T-helper 2 cell treated with Interferon-gamma antibody and Interleukin-4, amounts not matched to agents 5 μg/mL and 100 μg/mL, for 36 hours (primary cell): Measurements from ENCODE around the gene DEFB113.

Experiments used
- DNase-seq: peaks from one replicate; pipeline ENCODE4 v3.0.0; 2021; ENCODE audit warnings: low spot score
- H3K27ac Mint-ChIP-seq: one replicate; pipeline ENCODE4 v1.8.0; 2021; ENCODE audit warnings: mild to moderate bottlenecking, mixed read lengths
- H3K27me3 Mint-ChIP-seq: one replicate; pipeline ENCODE4 v1.8.0; 2021; ENCODE audit warnings: low read depth, mixed read lengths
- H3K36me3 Mint-ChIP-seq: one replicate; pipeline ENCODE4 v1.8.0; 2021; ENCODE audit warnings: low read depth, mixed read lengths
- H3K4me1 Mint-ChIP-seq: one replicate; pipeline ENCODE4 v1.8.0; 2021; ENCODE audit warnings: low read depth, mixed read lengths
- H3K4me3 Mint-ChIP-seq: one replicate; pipeline ENCODE4 v1.8.0; 2022; ENCODE audit warnings: mild to moderate bottlenecking, moderate library complexity, mixed read lengths
- H3K9me3 Mint-ChIP-seq: one replicate; pipeline ENCODE4 v1.8.0; 2021; ENCODE audit warnings: mixed read lengths

The DEFB113 gene, protein sequence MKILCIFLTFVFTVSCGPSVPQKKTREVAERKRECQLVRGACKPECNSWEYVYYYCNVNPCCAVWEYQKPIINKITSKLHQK

DNA sequence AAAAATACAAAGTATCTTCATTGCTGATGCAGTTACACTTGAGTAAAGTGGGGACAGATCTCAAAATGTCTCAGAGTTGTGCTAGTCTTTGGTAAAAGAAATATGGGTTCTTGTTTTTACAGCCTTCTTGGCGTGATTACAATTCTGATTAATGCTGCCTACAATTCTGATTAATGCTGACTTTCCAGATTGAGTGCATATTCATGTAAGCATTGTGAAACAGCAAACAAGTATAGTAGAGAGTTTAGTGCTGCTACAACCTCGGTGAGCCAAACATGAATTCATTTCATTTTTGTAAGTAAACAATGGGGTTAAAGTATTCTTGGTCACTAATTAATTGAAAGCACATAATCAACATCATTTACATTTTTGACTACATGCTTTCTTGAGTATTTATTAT lies at the start of gene DEFB113:
Gene DEFB113 (minus strand): TSS at position 21 of the 400 bp plus-strand sequence. CDS start 0 bp downstream, at position 21.
- H3K27me3 Mint-ChIP-seq = no peaks in the 10 kb centered on the region
- no peaks in the 10 kb centered on the region for H3K4me1 Mint-ChIP-seq
- DNase-seq = no peak
- no peaks in the 10 kb centered on the region for H3K9me3 Mint-ChIP-seq
- H3K36me3 Mint-ChIP-seq = no peaks in the 10 kb centered on the region
- H3K27ac Mint-ChIP-seq = no peak within 1 kb of the TSS
- no peak within 1 kb of the TSS for H3K4me3 Mint-ChIP-seq

DNA sequence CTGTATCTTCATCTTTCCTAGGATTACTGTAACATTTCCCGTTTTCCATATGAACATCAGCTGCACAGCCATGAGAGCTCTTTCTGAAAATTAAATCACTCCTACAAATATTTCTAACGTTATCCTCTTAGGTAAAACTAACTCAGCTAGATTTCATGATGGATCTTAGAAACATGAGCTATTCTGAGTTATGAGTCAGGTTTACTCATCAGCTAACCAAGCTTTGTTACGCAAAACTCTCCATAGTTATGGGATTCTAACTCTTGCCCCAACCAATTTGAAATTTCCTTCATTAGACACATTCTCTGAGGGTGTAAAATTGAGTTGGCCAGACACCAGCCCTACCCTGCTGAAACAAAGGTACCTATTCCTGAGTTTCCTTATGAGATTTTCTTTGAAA lies 38.4 kb upstream of the DEFB113 start:
- no peak for DNase-seq
- no peaks in the 10 kb centered on the region for H3K27me3 Mint-ChIP-seq
- H3K4me1 Mint-ChIP-seq = no peaks in the 10 kb centered on the region

DNA sequence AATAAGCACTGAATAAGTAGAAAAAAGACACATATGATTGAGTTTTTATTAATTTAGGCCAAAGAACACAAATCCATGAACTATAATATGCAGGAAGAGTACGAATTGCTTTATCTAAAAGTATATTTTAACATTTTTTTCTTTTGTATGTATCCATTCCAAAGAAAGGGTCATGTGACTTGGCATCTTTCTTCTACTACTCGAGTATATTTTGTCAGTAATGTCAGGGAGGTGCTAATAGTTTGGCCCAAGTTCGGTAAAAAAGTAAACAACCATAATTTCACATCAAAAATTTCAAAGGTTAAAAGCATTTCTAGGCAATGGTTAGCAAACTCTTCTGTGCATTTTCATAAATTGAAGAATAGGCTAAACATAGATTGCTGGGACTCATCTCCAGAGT lies 33.7 kb upstream of the DEFB113 start:
- Mint-ChIP-seq H3K4me3 (no peak overlapping the region), H3K36me3 (no peaks in the 10 kb centered on the region), H3K27me3 (no peaks in the 10 kb centered on the region), H3K4me1 (no peaks in the 10 kb centered on the region), H3K9me3 (no peaks in the 10 kb centered on the region), H3K27ac (no peak overlapping the region)
- DNase-seq = no peak

More for the DNA sequence above, 38.4 kb upstream of the DEFB113 start:
- H3K36me3 Mint-ChIP-seq = no peaks in the 10 kb centered on the region
- no peaks in the 10 kb centered on the region for H3K9me3 Mint-ChIP-seq
- H3K27ac Mint-ChIP-seq = no peak overlapping the region
- H3K4me3 Mint-ChIP-seq = no peak overlapping the region

DNA sequence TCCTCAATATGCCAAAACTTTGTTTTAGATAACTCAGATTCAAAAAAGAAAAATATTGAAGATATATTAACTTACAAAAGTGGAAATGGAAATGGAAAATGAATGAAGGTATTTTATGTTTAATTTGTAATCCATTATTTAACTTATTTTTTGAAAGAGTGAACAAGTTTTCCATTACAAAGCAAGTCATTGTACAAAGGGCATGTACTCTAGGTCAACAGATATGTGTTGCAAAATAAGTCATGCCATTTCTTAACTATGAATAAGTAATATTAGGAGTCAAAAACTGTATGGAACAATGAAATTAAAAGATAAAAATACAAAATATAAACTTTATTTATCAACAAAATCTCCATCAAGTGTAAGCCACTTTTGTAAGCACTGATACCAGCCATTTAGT lies 25.9 kb upstream of the DEFB113 start:
- Mint-ChIP-seq H3K4me1 (no peaks in the 10 kb centered on the region), H3K4me3 (no peak overlapping the region), H3K9me3 (no peaks in the 10 kb centered on the region), H3K27ac (no peak overlapping the region), H3K36me3 (no peaks in the 10 kb centered on the region), H3K27me3 (no peaks in the 10 kb centered on the region)
- no peak for DNase-seq

DNA sequence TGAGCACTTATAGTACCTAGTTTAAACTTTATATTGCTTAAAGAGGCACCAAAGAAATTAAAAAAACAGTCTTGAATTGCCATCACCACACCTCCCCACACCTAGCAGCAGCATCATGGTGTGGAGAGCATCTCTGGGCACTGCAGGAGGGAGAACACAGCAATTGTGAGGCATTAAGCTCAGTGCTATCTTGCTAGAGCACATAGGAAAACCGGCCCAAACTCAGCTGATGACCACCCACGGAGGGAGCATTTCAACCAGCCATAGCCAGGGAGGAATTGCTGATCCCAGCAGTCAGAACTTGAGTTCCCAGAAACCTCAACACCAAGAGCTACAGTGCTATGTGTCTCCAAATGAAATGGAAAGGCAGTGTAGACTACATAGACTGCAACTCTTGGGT lies 19.5 kb upstream of the DEFB113 start:
- Mint-ChIP-seq H3K9me3 (no peaks in the 10 kb centered on the region), H3K27ac (no peak overlapping the region), H3K36me3 (no peaks in the 10 kb centered on the region), H3K4me3 (no peak overlapping the region), H3K27me3 (no peaks in the 10 kb centered on the region), H3K4me1 (no peaks in the 10 kb centered on the region)
- no peak for DNase-seq

DNA sequence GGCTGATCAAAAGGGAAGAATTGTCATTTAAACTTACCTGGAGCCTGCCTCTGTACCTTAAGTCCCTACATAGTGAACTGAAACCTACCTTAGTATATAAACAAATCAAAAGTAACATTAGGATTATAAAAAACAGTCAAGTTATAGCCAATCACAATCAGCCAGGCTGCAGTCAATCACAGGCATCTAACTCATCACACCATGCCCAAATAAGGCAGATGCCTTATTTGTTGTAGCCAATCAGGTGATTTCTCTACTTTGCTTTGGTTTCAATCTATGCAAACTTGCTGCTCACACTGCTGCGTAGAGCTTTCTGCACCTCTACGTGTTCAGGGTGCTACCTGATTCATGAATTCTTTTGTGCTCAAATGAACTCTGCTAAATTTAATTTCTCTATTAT lies 18.3 kb upstream of the DEFB113 start:
- H3K4me3 Mint-ChIP-seq = no peak overlapping the region
- H3K27me3 Mint-ChIP-seq = no peaks in the 10 kb centered on the region
- no peak overlapping the region for H3K27ac Mint-ChIP-seq
- no peaks in the 10 kb centered on the region for H3K36me3 Mint-ChIP-seq
- H3K9me3 Mint-ChIP-seq = no peaks in the 10 kb centered on the region
- H3K4me1 Mint-ChIP-seq = no peaks in the 10 kb centered on the region
- DNase-seq = no peak

DNA sequence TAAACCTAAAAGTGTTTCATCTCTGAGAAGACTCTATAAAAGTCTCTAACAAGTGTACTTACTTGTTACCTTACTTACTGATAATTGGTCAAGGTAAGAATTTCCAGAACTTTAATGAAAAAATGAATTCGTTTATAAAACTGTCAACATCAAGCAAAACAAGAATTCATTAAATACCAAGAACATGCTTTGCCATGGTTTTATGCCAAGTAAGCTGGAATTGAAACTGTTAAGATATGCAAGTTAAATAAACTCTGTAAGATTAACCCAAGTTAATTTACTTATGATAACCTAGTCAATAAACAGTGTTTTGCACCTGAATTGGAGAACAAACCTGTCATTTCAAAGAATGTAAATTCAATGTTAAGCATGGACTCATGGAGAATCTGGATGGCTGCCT lies 17.1 kb upstream of the DEFB113 start:
- no peaks in the 10 kb centered on the region for H3K36me3 Mint-ChIP-seq
- DNase-seq = no peak
- H3K4me1 Mint-ChIP-seq = no peaks in the 10 kb centered on the region
- no peak overlapping the region for H3K27ac Mint-ChIP-seq
- H3K9me3 Mint-ChIP-seq = no peaks in the 10 kb centered on the region
- H3K4me3 Mint-ChIP-seq = no peak overlapping the region
- H3K27me3 Mint-ChIP-seq = no peaks in the 10 kb centered on the region

DNA sequence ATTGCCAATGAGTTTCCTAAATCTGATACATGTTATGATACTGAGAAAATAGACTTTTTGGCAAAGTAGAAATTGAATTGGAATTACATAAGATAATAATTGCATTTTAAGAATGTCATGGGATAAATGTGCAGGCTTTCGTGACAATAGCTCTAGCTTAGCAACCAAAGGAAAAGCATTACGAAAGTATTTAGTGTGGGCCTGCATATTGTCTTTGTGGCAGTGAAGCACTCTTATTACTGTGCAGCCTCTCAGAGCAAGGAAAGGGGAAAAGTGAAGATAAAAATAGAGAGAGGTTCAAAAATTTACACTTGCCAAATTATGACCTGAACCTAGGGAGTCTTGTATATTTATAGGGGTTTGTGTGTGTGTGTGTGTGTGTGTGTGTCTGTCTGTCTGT lies 12.6 kb upstream of the DEFB113 start:
- no peak overlapping the region for H3K4me3 Mint-ChIP-seq
- no peak for DNase-seq
- H3K9me3 Mint-ChIP-seq = no peaks in the 10 kb centered on the region
- peaks cover 16% of the 10 kb centered on the region for H3K4me1 Mint-ChIP-seq
- no peaks in the 10 kb centered on the region for H3K27me3 Mint-ChIP-seq
- H3K36me3 Mint-ChIP-seq = no peaks in the 10 kb centered on the region
- no peak overlapping the region for H3K27ac Mint-ChIP-seq

DNA sequence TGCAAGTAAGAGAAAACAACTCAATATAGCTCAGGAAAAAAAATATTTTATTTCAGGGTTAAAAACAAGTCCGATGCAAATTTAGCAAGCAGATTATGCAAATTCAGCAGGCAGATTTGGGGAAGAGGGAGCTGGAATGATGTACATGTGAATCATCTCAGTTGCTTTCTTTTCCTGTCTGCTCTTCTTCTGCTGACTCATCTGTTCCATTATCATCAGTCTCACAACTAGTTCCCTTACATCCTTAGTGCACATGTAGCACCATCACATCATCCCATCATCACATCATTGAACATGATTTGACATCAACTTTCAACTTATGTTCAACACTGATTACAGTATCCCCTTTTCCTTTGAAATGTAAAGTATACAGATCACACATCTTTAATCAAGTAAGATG lies 11.5 kb upstream of the DEFB113 start:
- Mint-ChIP-seq H3K36me3 (no peaks in the 10 kb centered on the region), H3K4me3 (no peak overlapping the region), H3K27ac (no peak overlapping the region), H3K27me3 (no peaks in the 10 kb centered on the region), H3K4me1 (peaks cover 16% of the 10 kb centered on the region), H3K9me3 (no peaks in the 10 kb centered on the region)
- DNase-seq = no peak

DNA sequence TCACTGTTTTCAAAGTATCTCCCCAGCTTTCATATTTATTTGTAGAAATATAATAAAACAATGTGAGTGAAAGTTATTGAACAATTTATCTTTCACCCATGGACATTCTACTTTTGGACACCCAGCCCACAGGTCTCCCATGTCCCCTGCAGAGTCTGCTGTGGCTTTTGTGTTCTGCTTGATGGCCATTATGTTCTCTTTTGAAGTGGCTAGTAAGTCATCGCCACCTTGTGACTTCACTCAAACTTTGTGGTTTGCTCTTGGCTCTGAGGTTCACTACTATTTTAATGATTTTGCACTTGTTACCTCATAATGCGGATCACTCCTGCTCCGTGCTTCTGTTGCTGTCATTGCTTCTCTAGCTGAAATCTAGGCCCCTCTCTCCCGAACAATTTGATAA lies 10.2 kb upstream of the DEFB113 start:
- DNase-seq = no peak
- Mint-ChIP-seq H3K27ac (peak overlapping the region; percentile 4), H3K4me1 (peaks cover 16% of the 10 kb centered on the region), H3K4me3 (no peak overlapping the region), H3K9me3 (no peaks in the 10 kb centered on the region), H3K36me3 (no peaks in the 10 kb centered on the region), H3K27me3 (no peaks in the 10 kb centered on the region)

DNA sequence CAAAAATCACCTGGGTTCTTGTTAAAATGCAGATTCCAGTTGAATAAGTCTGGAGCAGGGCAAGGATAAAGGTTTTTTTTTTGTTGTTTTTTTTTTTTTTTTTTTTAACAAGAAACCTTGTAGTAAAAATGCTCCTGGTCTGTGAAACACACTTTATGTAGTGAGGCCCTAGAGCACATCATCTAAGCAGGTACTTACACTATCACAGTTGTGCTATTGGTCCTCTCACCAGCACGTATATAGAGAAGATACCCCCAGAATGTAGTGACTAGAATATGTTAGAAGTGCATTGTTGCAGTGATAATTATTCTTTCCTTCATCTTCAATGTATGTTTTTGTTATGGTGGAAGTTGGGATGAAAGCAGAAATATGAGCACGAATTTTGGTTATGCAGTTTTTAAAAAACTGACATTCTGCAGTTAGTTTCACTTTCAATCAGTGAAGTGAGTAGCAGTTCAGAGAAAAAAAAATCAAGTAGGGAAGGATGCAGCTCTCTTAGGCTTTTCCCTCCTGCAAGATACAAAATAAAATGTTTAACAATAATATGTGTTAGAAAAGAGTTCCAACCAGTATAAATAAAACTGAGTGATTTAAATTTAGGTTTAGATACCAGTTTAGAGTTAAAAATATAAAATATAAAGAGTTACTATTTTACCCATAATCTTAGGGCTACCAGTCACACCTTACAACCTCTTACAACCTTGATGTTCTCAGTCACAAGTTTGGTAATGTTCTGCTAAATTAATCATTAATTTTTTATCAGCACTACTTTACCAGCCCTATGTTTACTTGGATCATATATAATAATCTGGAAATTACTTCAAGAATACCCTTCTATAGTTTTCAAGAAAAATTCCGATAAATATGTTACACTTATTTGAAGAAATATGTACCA lies 9.2 kb upstream of the DEFB113 start:
- H3K4me1 Mint-ChIP-seq = peaks cover 16% of the 10 kb centered on the region
- peak overlapping the region; percentile 26 for H3K27ac Mint-ChIP-seq
- no peak for DNase-seq
- peak overlapping the region; percentile 77 for H3K4me3 Mint-ChIP-seq
- no peaks in the 10 kb centered on the region for H3K36me3 Mint-ChIP-seq
- no peaks in the 10 kb centered on the region for H3K9me3 Mint-ChIP-seq
- no peaks in the 10 kb centered on the region for H3K27me3 Mint-ChIP-seq

DNA sequence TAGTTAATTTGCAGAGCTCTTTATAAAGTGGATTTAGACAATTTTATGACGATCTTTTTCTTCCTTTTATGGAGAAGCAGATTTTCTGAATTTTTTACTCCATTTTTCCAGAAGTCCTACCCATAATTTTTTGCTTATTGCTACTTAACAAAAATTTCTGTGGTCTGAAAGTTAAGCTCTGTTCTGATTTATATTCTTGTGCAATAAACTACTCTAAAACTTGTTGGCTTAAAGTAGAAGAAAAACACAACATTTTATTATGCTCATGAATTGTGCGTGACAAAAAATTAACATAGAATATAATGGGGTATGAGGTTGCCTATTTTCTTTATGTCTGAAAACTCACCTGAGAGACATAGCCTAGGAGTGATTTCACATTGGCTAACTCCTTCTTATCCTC lies 2.6 kb downstream of the DEFB113 start:
- H3K9me3 Mint-ChIP-seq = no peaks in the 10 kb centered on the region
- no peaks in the 10 kb centered on the region for H3K36me3 Mint-ChIP-seq
- no peaks in the 10 kb centered on the region for H3K4me1 Mint-ChIP-seq
- DNase-seq = no peak
- H3K27me3 Mint-ChIP-seq = no peaks in the 10 kb centered on the region
- no peak overlapping the region for H3K27ac Mint-ChIP-seq
- no peak overlapping the region for H3K4me3 Mint-ChIP-seq

DNA sequence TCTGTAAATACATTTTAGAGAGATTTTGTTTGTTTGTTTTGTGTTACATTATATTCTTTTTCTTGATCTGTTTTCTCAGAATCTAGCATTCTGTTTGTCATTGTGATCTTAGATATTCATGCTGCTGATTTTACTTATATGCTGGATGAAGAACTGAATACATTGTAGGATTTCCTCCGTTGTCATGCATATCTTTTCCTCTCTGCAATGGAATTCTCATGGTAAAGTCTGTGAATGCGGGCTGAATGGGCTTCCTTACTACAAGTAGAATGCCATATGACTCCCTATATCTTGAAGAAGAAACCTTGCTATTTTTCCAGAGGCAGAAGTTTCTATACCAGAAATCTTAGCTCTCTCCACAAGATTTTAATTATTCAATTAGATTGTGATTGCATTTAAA lies 3.1 kb downstream of the DEFB113 start:
- Mint-ChIP-seq H3K4me1 (no peaks in the 10 kb centered on the region), H3K9me3 (no peaks in the 10 kb centered on the region), H3K36me3 (no peaks in the 10 kb centered on the region), H3K27ac (no peak overlapping the region), H3K27me3 (no peaks in the 10 kb centered on the region), H3K4me3 (no peak overlapping the region)
- DNase-seq = no peak

DNA sequence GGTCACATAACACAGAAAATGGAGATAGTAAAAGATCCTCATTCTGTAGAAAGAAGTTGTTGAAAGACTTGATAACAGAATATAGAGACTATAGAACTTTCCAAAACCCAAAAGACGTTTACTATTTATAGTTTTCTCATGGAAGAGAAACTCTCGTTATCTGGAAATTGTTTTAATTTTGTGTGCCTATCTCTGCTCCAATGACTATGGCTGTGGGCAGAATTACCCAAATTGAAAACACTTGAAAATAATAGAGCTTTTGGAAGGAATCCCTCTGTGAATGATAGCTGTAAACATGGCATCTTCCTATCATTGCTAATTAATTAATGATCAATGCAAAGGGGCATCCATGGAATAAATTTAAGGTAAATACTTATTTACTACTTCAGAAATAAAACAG lies 5.4 kb downstream of the DEFB113 start, which contains the start of gene DEFB114:
Gene DEFB114 (minus strand): TSS at position 101 of the 400 bp plus-strand sequence. CDS start 59 bp downstream, at position 42.
- no peaks in the 10 kb centered on the region for H3K4me1 Mint-ChIP-seq
- H3K27ac Mint-ChIP-seq = no peak within 1 kb of the TSS
- DNase-seq = no peak
- no peaks in the 10 kb centered on the region for H3K27me3 Mint-ChIP-seq
- H3K36me3 Mint-ChIP-seq = no peaks in the 10 kb centered on the region
- no peaks in the 10 kb centered on the region for H3K9me3 Mint-ChIP-seq
- no peak within 1 kb of the TSS for H3K4me3 Mint-ChIP-seq

DNA sequence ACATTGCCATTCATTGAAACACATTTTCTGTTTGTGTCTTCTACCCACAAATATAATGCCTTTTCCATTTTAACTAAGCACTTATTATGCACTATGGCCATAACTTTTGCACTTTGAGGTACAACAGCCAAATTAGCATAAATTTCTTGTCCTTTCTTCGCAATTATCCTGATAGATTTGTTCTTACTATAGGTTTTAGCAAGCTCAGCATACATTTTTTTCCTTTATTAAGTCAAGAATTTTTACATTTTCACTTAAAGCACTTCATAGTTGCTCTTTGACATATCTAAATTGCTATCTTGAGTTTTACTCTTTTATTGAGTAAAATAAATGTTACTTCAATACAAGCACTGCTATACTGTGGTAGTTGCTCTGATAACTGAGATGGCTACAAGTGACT lies 11.2 kb downstream of the DEFB113 start:
- Mint-ChIP-seq H3K4me1 (no peaks in the 10 kb centered on the region), H3K36me3 (no peaks in the 10 kb centered on the region), H3K27ac (no peak overlapping the region), H3K4me3 (no peak overlapping the region), H3K9me3 (peaks cover 4% of the 10 kb centered on the region), H3K27me3 (no peaks in the 10 kb centered on the region)
- DNase-seq = no peak
